Heart right ventricle (tissue), 16 donors: ENCODE data around the gene FUT1. TPM values are rescaled to one million over a fixed set of nuclear protein-coding genes. Genes with fewer than 3 reads are reported as not detected.
"Not testable (repeated sequence)": the region's sequence is repeated elsewhere in the genome, so short reads cannot be mapped to it uniquely, and the experiment has no call there.

Experiments used
- ATAC-seq, 8 donors: fragments of 200-7000 bp; cut with Tn5 transposase; one replicate each; pipeline ENCODE4 v1.9.1; 2020; ENCODE audit warnings: mild to moderate bottlenecking in 8 of 8, moderate library complexity in 8 of 8, moderate number of reproducible peaks in 1 of 8
- DNase-seq, 2 donors: peaks; one replicate each; pipeline ENCODE4 v3.0.0-alpha.2; 2020
- H3K27ac ChIP-seq, 10 donors: fragments of 200-600 bp; sonication (generic) in 2 of 10; one replicate each; pipeline versions ENCODE4 v1.5.0 to v1.8.0; 2020 to 2022; ENCODE audit warnings: mild to moderate bottlenecking in 3 of 10
- H3K27me3 ChIP-seq, 7 donors: fragments of 200-600 bp; one replicate each; pipeline ENCODE4 v1.8.0; 2021 to 2022; ENCODE audit warnings: mild to moderate bottlenecking in 2 of 7
- H3K36me3 ChIP-seq, 9 donors: fragments of 200-600 bp; sonication (generic) in 1 of 9; one replicate each; pipeline versions ENCODE4 v1.5.0 to v1.8.0; 2020 to 2022; ENCODE audit warnings: mild to moderate bottlenecking in 2 of 9
- H3K4me1 ChIP-seq, 9 donors: fragments of 200-600 bp; sonication (generic) in 1 of 9; one replicate each; pipeline versions ENCODE4 v1.5.0 to v1.8.0; 2020 to 2022; ENCODE audit warnings: mild to moderate bottlenecking in 4 of 9
- H3K4me3 ChIP-seq, 10 donors: fragments of 200-600 bp; sonication (generic) in 2 of 10; one replicate each; pipeline versions ENCODE4 v1.5.0 to v1.8.0; 2020 to 2022; ENCODE audit warnings: mild to moderate bottlenecking in 7 of 10, moderate library complexity in 2 of 10
- H3K9me3 ChIP-seq, 11 donors: fragments of 200-600 bp in 10 of 11; sonication (generic) in 2 of 11; one replicate each; pipeline versions ENCODE4 v1.5.0 to v1.8.0; 2013 to 2022; ENCODE audit warnings: mild to moderate bottlenecking in 2 of 11, control low read depth in 1 of 11, moderate library complexity in 1 of 11
- CTCF ChIP-seq, 9 donors: fragments of 200-600 bp; sonication (generic) in 2 of 9; IDR thresholded peaks; one replicate each; pipeline versions ENCODE4 v1.5.0 to v1.8.0; 2021 to 2022; ENCODE audit warnings: antibody characterized with exemption in 9 of 9, mild to moderate bottlenecking in 5 of 9, moderate library complexity in 1 of 9
- WGBS, 2 donors: extraction: QIAGEN DNeasy Blood & Tissue Kit; methylation state at CpG; one replicate each; pipeline ENCODE4 v1.1.7; 2013; ENCODE audit warnings: inconsistent platforms in 1 of 2; 5-methylcytosine and 5-hydroxymethylcytosine counted together
- intact Hi-C, 10 donors: fragments of 100-400 bp; cut with DNase I; formaldehyde crosslinking; loops; one replicate each; pipeline versions ENCODE4 v1.11.1 to v1.14.2; 2022
- polyA plus RNA-seq, 2 donors: library from polyadenylated mRNA; stranded (reverse); fragments of 200-250 nt; gene quantifications; one replicate each; pipeline ENCODE4 v1.2.3, GENCODE V29; 2013
- total RNA-seq, 10 donors: library from RNA; stranded (reverse); fragmentation: NEBNext Ultra II Directional in 3 of 10; extraction: Animal tissue kit (Norgen Biotek cat#: 25700) in 3 of 10; gene quantifications; one replicate each; pipeline versions ENCODE4 v1.2.1 to v1.2.4, GENCODE V29; 2021 to 2023
- donor health status: Arrhythmogenic right ventricular cardiomyopathy.
- donor health status: ischemic (EF 13 %, LVEDD 7.1; RV severe dilation, severe dysfunction).
- donor health status: healthy with polysubstance abuse.
- donor health status: DM: no; HTN: yes; CAD: no.
- donor health status: DM: no; HTN: no; CAD: no.
- donor health status: ischemic (EF 25% LVEDD 6.9; RV normal size, moderate dysfunction).
- donor health status: ischemic (EF 25% LVEDD 5.7; RV mildly dilated, moderate dysfunction).
- donor health status: healthy.
- donor health status: DM: yes; HTN: yes; CAD: no.
- donor health status: Ischemic cardiomyopathy.
- donor health status: ischemic (EF 35%, LVEDD 5.7; RV mildly dilated, moderate dysfunction).
- donor health status: nonischemic (EF 11% LVEDD 7.7; RV severe dilation, severe dysfunction).
- donor health status: DM: yes; HTN: yes; CAD: no.
- donor health status: PGD.
- donor health status: ischemic (EF 29% LVEDD 5.4; RV normal size, mild dysfunction).
- donor health status: nonischemic (EF 23%, LVEDD 6.1; RV moderate dilation, normal function).

Gene FUT1
- total and polyA plus RNA-seq, 12 donors = 1.8 to 5.7 (median 2.7) TPM

- H3K4me3 ChIP-seq = peak overlapping the region in 3 of 10 donors; percentile 17 to 51 (median 17)
- TF ChIP-seq CTCF (IDR thresholded peaks at IDR 0.05) = no peak
- H3K36me3 ChIP-seq = peaks cover 0 to 38% (median 0%) of the 10 kb centered on the region in 9 donors
- intact Hi-C loops = no loop called here
- 40 to 46% methylated on average over 15 of the region's 15 CpGs for WGBS, 2 donors
- H3K27ac ChIP-seq = peak overlapping the region; percentile 74 to 89 (median 84)
- ATAC-seq (no peak), DNase-seq (peak; percentile 33 to 51)
- peaks cover 20 to 91% (median 54%) of the 10 kb centered on the region in 9 donors for H3K4me1 ChIP-seq
- no peaks in the 10 kb centered on the region for H3K9me3 ChIP-seq
- H3K27me3 ChIP-seq = no peaks in the 10 kb centered on the region
Observed at GRCh38 chr19:48718711-48719231, 33.7 kb downstream of the FUT1 start.

GRCh38 chr19:48718106-48718505, 34.3 kb downstream of the FUT1 start:
- intact Hi-C loops, H3K27me3 ChIP-seq, DNase-seq, H3K4me3 ChIP-seq, ATAC-seq, H3K9me3 ChIP-seq: not testable (repeated sequence)
- H3K27ac ChIP-seq = peak overlapping the region in 5 of 10 donors; percentile 17 to 89 (median 84)
- peaks cover 20 to 91% (median 60%) of the 10 kb centered on the region in 9 donors for H3K4me1 ChIP-seq
- WGBS, 2 donors = 95 to 96% methylated on average over 12 to 13 of the region's 13 CpGs
- H3K36me3 ChIP-seq = peaks cover 0 to 32% (median 0%) of the 10 kb centered on the region in 9 donors

GRCh38 chr19:48716562-48717291, 35.7 kb downstream of the FUT1 start:
- DNase-seq (peak; percentile 69 to 73), ATAC-seq (peak in 6 of 8 donors; percentile 1 to 15 (median 4))
- Histone ChIP-seq H3K4me1 (peaks cover 23 to 83% (median 64%) of the 10 kb centered on the region in 9 donors), H3K27ac (peak overlapping the region; percentile 4 to 94 (median 87)), H3K36me3 (peaks cover 0 to 18% (median 0%) of the 10 kb centered on the region in 9 donors), H3K4me3 (peak overlapping the region in 8 of 10 donors; percentile 26 to 86 (median 64)), H3K9me3 (no peaks in the 10 kb centered on the region), H3K27me3 (no peaks in the 10 kb centered on the region)
- 6% methylated on average over 19 to 24 of the region's 24 CpGs for WGBS, 2 donors
- no peak for TF ChIP-seq CTCF (IDR thresholded peaks at IDR 0.05)
- intact Hi-C loops = no loop called here

- Histone ChIP-seq H3K27ac (peak overlapping the region; percentile 4 to 94 (median 87)), H3K9me3 (peaks cover 0 to 9% (median 0%) of the 10 kb centered on the region in 11 donors), H3K36me3 (peaks cover 0 to 8% (median 0%) of the 10 kb centered on the region in 9 donors), H3K4me3 (peak overlapping the region in 8 of 10 donors; percentile 30 to 86 (median 70)), H3K27me3 (no peaks in the 10 kb centered on the region), H3K4me1 (peaks cover 23 to 75% (median 57%) of the 10 kb centered on the region in 9 donors)
- no peak for DNase-seq
- TF ChIP-seq CTCF (IDR thresholded peaks at IDR 0.05) = no peak
- intact Hi-C loops = loop anchor here in 1 of 10 donors (2.0 kb wide), 1 partner anchor 41 kb away; no protein-coding TSS in a partner anchor
- no peak for ATAC-seq
- WGBS, 2 donors = 61 to 65% methylated on average over 19 of the region's 19 CpGs
Observed at GRCh38 chr19:48715681-48716171, 36.7 kb downstream of the FUT1 start.
